Spinal cord (tissue), 10 donors: ENCODE data around the gene SYF2. TPM values are rescaled to one million over a fixed set of nuclear protein-coding genes. Genes with fewer than 3 reads are reported as not detected.
"Not testable (repeated sequence)": the region's sequence is repeated elsewhere in the genome, so short reads cannot be mapped to it uniquely, and the experiment has no call there.

Source experiments
- DNase-seq, 6 donors: peaks; one replicate each; pipeline versions ENCODE4 v3.0.0 to v3.0.0-alpha.2; 2013 to 2015; ENCODE audit warnings: low spot score in 6 of 6, low read depth in 4 of 6
- H3K27ac ChIP-seq: one replicate; pipeline ENCODE4 v1.5.1; 2013; ENCODE audit warnings: low read depth, low read length, control low read depth
- H3K27me3 ChIP-seq: one replicate; pipeline ENCODE4 v1.6.1; 2013; ENCODE audit warnings: low read length; ENCODE audit not compliant: control insufficient read depth, insufficient read depth
- H3K36me3 ChIP-seq: one replicate; pipeline ENCODE4 v1.6.1; 2013; ENCODE audit warnings: low read length; ENCODE audit not compliant: control insufficient read depth, insufficient read depth
- H3K4me1 ChIP-seq: one replicate; pipeline ENCODE4 v1.6.1; 2013; ENCODE audit warnings: low read length; ENCODE audit not compliant: control insufficient read depth, insufficient read depth
- H3K4me3 ChIP-seq: one replicate; pipeline ENCODE4 v1.5.1; 2013; ENCODE audit warnings: low read depth, low read length, control low read depth
- H3K9me3 ChIP-seq: one replicate; pipeline ENCODE4 v1.6.1; 2013; ENCODE audit warnings: low read length; ENCODE audit not compliant: control insufficient read depth, insufficient read depth
- WGBS: methylation state at CpG from one replicate; pipeline ENCODE4 v1.1.5; 2013; ENCODE audit warnings: missing lambda C conversion rate; ENCODE audit not compliant: insufficient coverage; 5-methylcytosine and 5-hydroxymethylcytosine counted together
- long read RNA-seq, 4 donors: transcript quantifications; one replicate each; lab custom pipeline, GENCODE V29; 2026
- polyA plus RNA-seq, 2 donors: library from polyadenylated mRNA; unstranded; fragments of 120-200 nt; gene quantifications; one replicate each; pipeline ENCODE4 v1.2.1, GENCODE V29; 2013; ENCODE audit not compliant: insufficient read length in 2 of 2
- total RNA-seq, 2 donors: library from RNA; depleted of rRNA in 1 of 2; stranded (reverse); fragments of 120-200 nt in 1 of 2; fragments of >200 nt in 1 of 2; gene quantifications; one replicate each; pipeline versions ENCODE4 v1.2.3 to v1.2.4, GENCODE V29; 2013 to 2014
- donor health status: healthy.

Gene SYF2
- total RNA-seq, result 10 to 100 TPM; 40.9 to 59.4 TPM
- polyA plus RNA-seq, result 10 to 100 TPM; 46.3 to 52.0 TPM
- long read RNA-seq, donor 1, transcript SYF2-201 (7 exons, 1,345 nt), result major isoform, 21 of 34 reads
- long read RNA-seq, donor 1, partial matches to known transcripts, result 10 of 34 reads
- long read RNA-seq, donor 1, other reads (novel, unspliced or antisense), result 0 of 34 reads
- long read RNA-seq, donor 2, transcript SYF2-201 (7 exons, 1,345 nt), result major isoform, 9 of 9 reads
- long read RNA-seq, donor 2, partial matches to known transcripts, result 0 of 9 reads
- long read RNA-seq, donor 2, other reads (novel, unspliced or antisense), result 0 of 9 reads
- long read RNA-seq, donor 3, transcript SYF2-201 (7 exons, 1,345 nt), result major isoform, 20 of 27 reads
- long read RNA-seq, donor 3, partial matches to known transcripts, result 7 of 27 reads
- long read RNA-seq, donor 3, other reads (novel, unspliced or antisense), result 0 of 27 reads
- long read RNA-seq, donor 4, transcript SYF2-201 (7 exons, 1,345 nt), result major isoform, 64 of 96 reads
- long read RNA-seq, donor 4, partial matches to known transcripts, result 30 of 96 reads
- long read RNA-seq, donor 4, other reads (novel, unspliced or antisense), result 0 of 96 reads

- Histone ChIP-seq H3K9me3 (no peaks in the 10 kb centered on the region), H3K4me3 (peak within 1 kb of the TSS; percentile 90), H3K36me3 (peaks cover 26% of the 10 kb centered on the region), H3K4me1 (peaks cover 10% of the 10 kb centered on the region), H3K27ac (peak within 1 kb of the TSS; percentile 97), H3K27me3 (no peaks in the 10 kb centered on the region)
- DNase-seq, result peak; percentile 90 to 99 (median 93)
- WGBS, result 0% methylated on average over 49 of the region's 54 CpGs
These were observed at the start of gene SYF2 for GRCh38 chr1:25232027-25232865. Gene SYF2, minus strand, starts transcription at chr1:25232502. Its CDS starts 35 bp downstream, at chr1:25232467.

DNA sequence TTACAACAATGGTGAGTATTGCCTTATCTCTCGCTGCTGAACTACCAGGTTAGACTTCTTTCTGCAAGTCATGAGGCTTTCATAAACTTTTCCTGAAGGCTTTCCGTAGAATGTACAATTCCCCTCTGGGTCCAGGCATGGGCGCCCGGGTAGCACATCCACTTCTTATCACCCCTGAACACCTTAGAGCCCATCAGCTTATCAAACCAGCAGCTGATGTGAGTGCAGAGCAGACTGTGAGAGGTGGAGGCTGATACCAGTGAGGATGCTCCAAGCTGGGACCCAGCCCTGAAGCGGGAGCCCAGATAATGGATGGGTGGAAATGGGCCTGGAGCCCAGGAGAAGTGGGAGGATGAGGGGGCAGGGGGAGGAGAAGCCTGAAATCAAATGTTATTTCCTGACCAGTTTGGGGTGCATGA, 47.4 kb upstream of the SYF2 start:
- H3K27me3 ChIP-seq, H3K9me3 ChIP-seq, DNase-seq, H3K27ac ChIP-seq, H3K4me1 ChIP-seq, H3K36me3 ChIP-seq, H3K4me3 ChIP-seq: not testable (repeated sequence)
- no CpG with 5 or more reads among the region's 5 CpGs for WGBS

DNA sequence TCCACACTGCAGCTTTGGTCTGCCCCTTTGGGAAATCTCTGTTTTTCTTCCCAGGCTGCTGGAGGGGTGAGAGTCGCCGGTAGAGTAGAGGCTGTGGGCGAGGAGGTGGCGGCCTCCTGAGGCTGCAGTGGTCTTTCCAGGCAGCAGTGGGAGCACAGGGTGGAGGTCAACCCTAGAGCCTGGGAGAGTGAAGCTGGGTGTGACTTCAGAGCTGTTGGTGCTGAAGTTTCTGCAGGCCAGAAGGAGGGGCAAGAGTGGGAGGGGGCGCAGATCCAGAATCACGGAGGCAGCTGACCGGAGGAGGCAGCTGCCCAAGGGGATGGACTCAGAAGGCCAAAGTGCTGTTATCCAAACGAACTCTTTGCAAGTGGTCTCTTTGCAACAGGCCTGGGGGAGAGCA, 46.5 kb upstream of the SYF2 start:
- H3K36me3 ChIP-seq, H3K4me1 ChIP-seq: not testable (repeated sequence)
- no CpG with 5 or more reads among the region's 8 CpGs for WGBS

DNA sequence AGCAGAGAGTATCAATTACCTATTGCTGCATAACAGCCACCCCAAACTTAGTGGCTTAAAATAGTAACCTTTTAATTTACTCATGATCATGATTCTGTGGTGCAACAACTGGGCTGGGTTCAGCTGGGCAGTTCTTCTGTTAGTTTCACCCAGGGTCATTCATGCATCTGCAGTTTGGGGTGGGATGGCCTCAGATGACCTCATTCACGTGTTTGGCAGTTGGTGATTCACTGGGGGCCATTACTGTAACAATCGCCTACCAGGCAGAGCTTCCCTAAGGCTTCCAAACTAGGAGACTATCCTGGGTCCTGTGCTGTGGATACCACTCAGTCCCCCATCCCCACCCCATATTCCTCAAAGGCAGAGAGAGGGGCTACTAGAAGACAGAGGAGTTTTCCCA, 46.1 kb upstream of the SYF2 start:
- not testable (repeated sequence) for H3K4me3 ChIP-seq, H3K27ac ChIP-seq, DNase-seq, H3K36me3 ChIP-seq, H3K4me1 ChIP-seq, H3K27me3 ChIP-seq, H3K9me3 ChIP-seq
- WGBS, result no CpG with 5 or more reads among the region's 2 CpGs

More for the DNA sequence above, 46.5 kb upstream of the SYF2 start:
- H3K4me3 ChIP-seq, H3K27ac ChIP-seq, DNase-seq, H3K27me3 ChIP-seq, H3K9me3 ChIP-seq: not testable (repeated sequence)

DNA sequence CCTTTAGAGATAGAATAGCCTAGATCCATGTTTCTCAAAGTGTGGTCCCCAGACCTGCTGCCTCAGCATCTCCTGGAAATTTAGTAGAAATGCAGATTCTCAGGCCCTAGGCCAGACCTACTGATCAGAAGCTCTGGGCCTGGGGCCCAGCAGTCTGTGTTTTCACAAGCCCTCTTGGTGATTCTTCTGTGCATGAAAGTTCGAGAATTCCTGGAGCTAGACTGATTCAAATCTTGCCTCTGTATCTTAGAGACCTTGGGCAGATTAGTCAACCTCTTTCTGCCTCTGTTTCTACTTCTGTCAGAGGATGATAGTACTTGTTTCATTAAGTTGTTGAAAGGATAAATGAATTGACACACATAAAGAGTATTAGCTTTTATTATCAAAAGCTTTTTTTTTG, 45.0 kb upstream of the SYF2 start:
- H3K36me3 ChIP-seq, H3K27ac ChIP-seq, H3K4me3 ChIP-seq, H3K9me3 ChIP-seq, H3K27me3 ChIP-seq, H3K4me1 ChIP-seq, DNase-seq: not testable (repeated sequence)
- no CpG with 5 or more reads among the region's 1 CpG for WGBS

- H3K9me3 ChIP-seq, H3K36me3 ChIP-seq, H3K4me3 ChIP-seq, H3K27ac ChIP-seq, H3K4me1 ChIP-seq, H3K27me3 ChIP-seq, DNase-seq: not testable (repeated sequence)
- WGBS, result no CpG with 5 or more reads among the region's 4 CpGs
These were observed 43.3 kb upstream of the SYF2 start for GRCh38 chr1:25275648-25276047.

GRCh38 chr1:25272238-25272637, 39.9 kb upstream of the SYF2 start, which contains the start of gene RHD:
Gene RHD, plus strand, starts transcription at chr1:25272509. Its CDS starts 39 bp downstream, at chr1:25272548.
- WGBS, result no CpG with 5 or more reads among the region's 8 CpGs

DNA sequence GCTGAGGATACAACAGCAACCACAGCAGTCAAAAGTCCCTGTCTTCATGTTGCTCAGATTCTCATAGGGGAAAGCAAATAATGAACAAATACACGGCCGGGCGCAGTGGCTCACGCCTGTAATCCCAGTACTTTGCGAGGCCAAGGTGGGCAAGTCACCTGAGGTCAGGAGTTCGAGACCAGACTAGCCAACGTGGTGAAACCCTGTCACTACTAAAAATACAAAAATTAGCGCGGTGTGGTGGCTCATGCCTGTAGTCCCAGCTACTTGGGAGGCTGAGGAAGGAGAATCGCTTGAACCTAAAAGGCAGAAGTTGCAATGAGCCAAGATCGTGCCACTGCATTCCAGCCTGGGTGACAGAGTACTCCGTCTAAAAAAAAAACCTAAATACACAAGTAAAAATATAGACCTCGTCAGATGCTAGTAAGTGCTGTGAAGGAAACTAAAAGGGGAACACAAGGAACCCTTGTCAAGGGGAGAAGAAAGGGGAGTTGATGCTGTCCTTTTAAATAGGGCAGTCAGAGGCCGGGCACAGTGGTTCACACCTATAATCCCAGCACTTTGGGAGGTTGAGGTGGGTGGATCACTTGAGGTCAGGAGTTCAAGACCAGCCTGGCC, 36.0 kb upstream of the SYF2 start:
- H3K9me3 ChIP-seq, DNase-seq, H3K4me1 ChIP-seq, H3K36me3 ChIP-seq, H3K27ac ChIP-seq, H3K27me3 ChIP-seq: not testable (repeated sequence)
- WGBS, result no CpG with 5 or more reads among the region's 14 CpGs
- peak overlapping the region; percentile 52 for H3K4me3 ChIP-seq

More at GRCh38 chr1:25272238-25272637, 39.9 kb upstream of the SYF2 start, which contains the start of gene RHD:
- H3K4me1 ChIP-seq, H3K27ac ChIP-seq, H3K9me3 ChIP-seq, H3K36me3 ChIP-seq, DNase-seq, H3K4me3 ChIP-seq, H3K27me3 ChIP-seq: not testable (repeated sequence)
